ENCODE data around the gene GPR158.
"Not testable (repeated sequence)": the region's sequence is repeated elsewhere in the genome, so short reads cannot be mapped to it uniquely, and the experiment has no call there.

The GPR158 gene

GRCh38 chr10:25304606-25305005 lies 129.8 kb downstream of the GPR158 start:
- no peak for DNase-seq

GRCh38 chr10:25306386-25306785 lies 131.6 kb downstream of the GPR158 start:
- DNase-seq, result no peak

- no peak for DNase-seq
Observed at GRCh38 chr10:25308278-25308677, 133.5 kb downstream of the GPR158 start.

GRCh38 chr10:25317596-25318211 lies 142.9 kb downstream of the GPR158 start:
- DNase-seq, result not testable (repeated sequence)

- no peak for DNase-seq
Observed at GRCh38 chr10:25327273-25327672, 152.5 kb downstream of the GPR158 start.

GRCh38 chr10:25328361-25328760 lies 153.6 kb downstream of the GPR158 start:
- no peak for DNase-seq

GRCh38 chr10:25329587-25329986 lies 154.8 kb downstream of the GPR158 start:
- not testable (repeated sequence) for DNase-seq

- no peak for DNase-seq
Observed at GRCh38 chr10:25334445-25334844, 159.6 kb downstream of the GPR158 start.

- no peak for DNase-seq
Observed at GRCh38 chr10:25336330-25336729, 161.5 kb downstream of the GPR158 start.

GRCh38 chr10:25338271-25338670 lies 163.5 kb downstream of the GPR158 start:
- DNase-seq, result no peak

- no peak for DNase-seq
Observed at GRCh38 chr10:25339966-25340365, 165.2 kb downstream of the GPR158 start.

GRCh38 chr10:25349520-25349919 lies 174.7 kb downstream of the GPR158 start:
- no peak for DNase-seq

- DNase-seq, result no peak
Observed at GRCh38 chr10:25356609-25357008, 181.8 kb downstream of the GPR158 start.

GRCh38 chr10:25357269-25357668 lies 182.5 kb downstream of the GPR158 start:
- DNase-seq, result no peak

- no peak for DNase-seq
Observed at GRCh38 chr10:25382029-25382810, 207.4 kb downstream of the GPR158 start.

- not testable (repeated sequence) for DNase-seq
Observed at GRCh38 chr10:25382901-25383300, 208.1 kb downstream of the GPR158 start.

GRCh38 chr10:25383686-25384085 lies 208.9 kb downstream of the GPR158 start:
- DNase-seq, result no peak

GRCh38 chr10:25384618-25385017 lies 209.8 kb downstream of the GPR158 start:
- DNase-seq, result no peak

GRCh38 chr10:25388188-25388861 lies 213.5 kb downstream of the GPR158 start:
- no peak for DNase-seq

GRCh38 chr10:25388862-25389206 lies 214.0 kb downstream of the GPR158 start:
- no peak for DNase-seq

- no peak for DNase-seq
Observed at GRCh38 chr10:25390733-25391132, 215.9 kb downstream of the GPR158 start.

GRCh38 chr10:25392132-25392531 lies 217.3 kb downstream of the GPR158 start:
- no peak for DNase-seq

- DNase-seq, result no peak
Observed at GRCh38 chr10:25393621-25394020, 218.8 kb downstream of the GPR158 start.

GRCh38 chr10:25398680-25399079 lies 223.9 kb downstream of the GPR158 start:
- no peak for DNase-seq

Data from stimulated activated CD4-positive, alpha-beta T cell treated with anti-CD3 and anti-CD28 coated beads, Interleukin-4, amount 100 ng/mL, for 4 hours (primary cell).